Nephron progenitor cell (in vitro differentiated cells): Measurements from ENCODE around the gene ADAD2.

Source experiments
- DNase-seq: peaks from one replicate; pipeline ENCODE4 v3.0.0; 2021
- H3K27ac Mint-ChIP-seq: 2 replicates; pipeline ENCODE4 v1.8.0; 2021; ENCODE audit warnings: mild to moderate bottlenecking, moderate library complexity, mixed read lengths
- H3K27me3 Mint-ChIP-seq: 2 replicates; pipeline ENCODE4 v1.8.0; 2021; ENCODE audit warnings: mild to moderate bottlenecking, low read depth, mixed read lengths; ENCODE audit not compliant: poor library complexity
- H3K36me3 Mint-ChIP-seq: 2 replicates; pipeline ENCODE4 v1.8.0; 2021; ENCODE audit warnings: low read depth, mixed read lengths
- H3K4me1 Mint-ChIP-seq: 2 replicates; pipeline ENCODE4 v1.8.0; 2021; ENCODE audit warnings: mixed read lengths
- H3K4me3 Mint-ChIP-seq: 2 replicates; pipeline ENCODE4 v1.8.0; 2021; ENCODE audit warnings: mild to moderate bottlenecking, moderate library complexity, mixed read lengths
- H3K9me3 Mint-ChIP-seq: 2 replicates; pipeline ENCODE4 v1.8.0; 2021; ENCODE audit warnings: mild to moderate bottlenecking, moderate library complexity, mixed read lengths
- TF ChIP-seq, protein P1 (sequence below): fragments of 200-600 bp; sonication (generic); IDR thresholded peaks from 2 replicates; pipeline ENCODE4 v1.5.0; 2021; ENCODE audit warnings: antibody characterized with exemption

Gene ADAD2

DNA sequence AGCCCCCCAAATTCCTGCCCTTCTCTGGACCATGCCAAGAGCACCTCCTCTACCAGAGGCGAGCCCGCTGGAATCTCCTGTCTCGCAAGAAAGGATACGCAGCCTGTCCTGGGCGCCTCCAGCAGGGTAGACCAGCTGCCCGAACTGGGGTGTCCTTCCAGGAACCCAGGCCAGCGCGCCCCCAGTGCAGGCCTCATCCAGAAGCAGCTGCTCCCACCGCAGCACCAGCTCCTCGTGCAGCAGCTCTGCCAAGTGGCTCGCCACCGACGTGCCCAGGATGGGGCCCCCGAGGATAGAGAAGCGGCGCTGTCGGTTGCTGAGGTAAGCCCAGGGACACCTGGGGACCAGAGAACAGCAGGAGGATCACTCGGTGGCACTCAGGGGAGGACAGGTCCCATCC, 8.9 kb upstream of the ADAD2 start:
- Mint-ChIP-seq H3K27me3 (no peaks in the 10 kb centered on the region), H3K9me3 (no peaks in the 10 kb centered on the region), H3K4me1 (peaks cover 36% of the 10 kb centered on the region), H3K27ac (no peak overlapping the region), H3K36me3 (peaks cover 26% of the 10 kb centered on the region), H3K4me3 (no peak overlapping the region)
- no peak for DNase-seq
- TF ChIP-seq, protein P1, sequence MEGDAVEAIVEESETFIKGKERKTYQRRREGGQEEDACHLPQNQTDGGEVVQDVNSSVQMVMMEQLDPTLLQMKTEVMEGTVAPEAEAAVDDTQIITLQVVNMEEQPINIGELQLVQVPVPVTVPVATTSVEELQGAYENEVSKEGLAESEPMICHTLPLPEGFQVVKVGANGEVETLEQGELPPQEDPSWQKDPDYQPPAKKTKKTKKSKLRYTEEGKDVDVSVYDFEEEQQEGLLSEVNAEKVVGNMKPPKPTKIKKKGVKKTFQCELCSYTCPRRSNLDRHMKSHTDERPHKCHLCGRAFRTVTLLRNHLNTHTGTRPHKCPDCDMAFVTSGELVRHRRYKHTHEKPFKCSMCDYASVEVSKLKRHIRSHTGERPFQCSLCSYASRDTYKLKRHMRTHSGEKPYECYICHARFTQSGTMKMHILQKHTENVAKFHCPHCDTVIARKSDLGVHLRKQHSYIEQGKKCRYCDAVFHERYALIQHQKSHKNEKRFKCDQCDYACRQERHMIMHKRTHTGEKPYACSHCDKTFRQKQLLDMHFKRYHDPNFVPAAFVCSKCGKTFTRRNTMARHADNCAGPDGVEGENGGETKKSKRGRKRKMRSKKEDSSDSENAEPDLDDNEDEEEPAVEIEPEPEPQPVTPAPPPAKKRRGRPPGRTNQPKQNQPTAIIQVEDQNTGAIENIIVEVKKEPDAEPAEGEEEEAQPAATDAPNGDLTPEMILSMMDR = no peak

GRCh38 chr16:84182680-84183571, 8.0 kb upstream of the ADAD2 start:
- H3K27ac Mint-ChIP-seq = no peak overlapping the region
- TF ChIP-seq, protein P1 = no peak
- H3K4me1 Mint-ChIP-seq = peaks cover 28% of the 10 kb centered on the region
- H3K27me3 Mint-ChIP-seq = no peaks in the 10 kb centered on the region
- no peaks in the 10 kb centered on the region for H3K9me3 Mint-ChIP-seq
- no peak overlapping the region for H3K4me3 Mint-ChIP-seq
- no peak for DNase-seq
- H3K36me3 Mint-ChIP-seq = peaks cover 24% of the 10 kb centered on the region

- DNase-seq = no peak
- TF ChIP-seq, protein P1 = no peak
- Mint-ChIP-seq H3K36me3 (peaks cover 19% of the 10 kb centered on the region), H3K27ac (no peak overlapping the region), H3K4me1 (peaks cover 22% of the 10 kb centered on the region), H3K9me3 (no peaks in the 10 kb centered on the region), H3K27me3 (no peaks in the 10 kb centered on the region), H3K4me3 (no peak overlapping the region)
These were observed 7.4 kb upstream of the ADAD2 start for GRCh38 chr16:84183572-84183875.

- peaks cover 19% of the 10 kb centered on the region for H3K36me3 Mint-ChIP-seq
- TF ChIP-seq, protein P1 = no peak
- peak overlapping the region; percentile 18 for H3K4me3 Mint-ChIP-seq
- H3K9me3 Mint-ChIP-seq = no peaks in the 10 kb centered on the region
- no peak overlapping the region for H3K27ac Mint-ChIP-seq
- no peaks in the 10 kb centered on the region for H3K27me3 Mint-ChIP-seq
- DNase-seq = no peak
- H3K4me1 Mint-ChIP-seq = peaks cover 19% of the 10 kb centered on the region
These were observed 6.9 kb upstream of the ADAD2 start for GRCh38 chr16:84183911-84184591.

- peak overlapping the region; percentile 94 for H3K4me3 Mint-ChIP-seq
These were observed 6.2 kb upstream of the ADAD2 start for GRCh38 chr16:84184775-84185174.

More at GRCh38 chr16:84184775-84185174, 6.2 kb upstream of the ADAD2 start:
- TF ChIP-seq, protein P1 = no peak
- Mint-ChIP-seq H3K27me3 (no peaks in the 10 kb centered on the region), H3K36me3 (peaks cover 19% of the 10 kb centered on the region), H3K27ac (peak overlapping the region; percentile 84), H3K9me3 (no peaks in the 10 kb centered on the region), H3K4me1 (peaks cover 19% of the 10 kb centered on the region)
- no peak for DNase-seq
